A549 (cell line): ENCODE measurements around the gene GTF2IRD1. TPM values are rescaled to one million over a fixed set of nuclear protein-coding genes. Genes with fewer than 3 reads are reported as not detected.
"Not testable (repeated sequence)": the region's sequence is repeated elsewhere in the genome, so short reads cannot be mapped to it uniquely, and the experiment has no call there.

Experiments used
- ATAC-seq, 2 experiments: fragments of 200-7000 bp in 1 of 2; fragments of >200 bp in 1 of 2; cut with Nextera tagmentation in 1 of 2; cut with Tn5 transposase in 1 of 2; 3 replicates each; pipeline versions ENCODE4 v1.8.0 to v1.9.1; 2018 to 2020; ENCODE audit warnings: mild to moderate bottlenecking in 1 of 2, moderate library complexity in 1 of 2
- CTCF ChIA-PET: fragments of 300-600 bp; sonication (Branson Sonifier 250); formaldehyde crosslinking; extraction: SDS; loops from one replicate; lab custom pipeline; 2021; ENCODE audit warnings: antibody characterized with exemption, inconsistent platforms; lab: Yijun Ruan, JAX
- POLR2A ChIA-PET: fragments of 350-600 bp; formaldehyde crosslinking; extraction: SDS; loops from one replicate; lab custom pipeline; 2021; ENCODE audit warnings: antibody characterized with exemption, inconsistent platforms; lab: Yijun Ruan, JAX
- DNase-seq, 2 experiments: peaks; one replicate each; pipeline versions ENCODE4 v3.0.0 to v3.0.0-alpha.2; 2011 to 2016; ENCODE audit warnings: low read depth in 1 of 2, low spot score in 1 of 2
- FAIRE-seq: peaks from 2 replicates; lab custom pipeline; 2011; peaks lifted over from hg19 to GRCh38; lab: Jason Lieb, UNC
- H3K27ac ChIP-seq, 2 experiments: fragments of >200 bp; sonication (Bioruptor Twin); formaldehyde crosslinking; 3 replicates each; pipeline ENCODE4 v1.5.1; 2016 to 2017
- H3K4me1 ChIP-seq: fragments of >200 bp; sonication (Bioruptor Twin); formaldehyde crosslinking; 3 replicates; pipeline ENCODE4 v1.6.1; 2016
- H3K4me2 ChIP-seq: fragments of >200 bp; sonication (Bioruptor Twin); formaldehyde crosslinking; 3 replicates; pipeline ENCODE4 v1.6.1; 2016
- H3K4me3 ChIP-seq: fragments of >200 bp; sonication (Bioruptor Twin); formaldehyde crosslinking; 3 replicates; pipeline ENCODE4 v1.5.1; 2016
- H3K9me3 ChIP-seq: fragments of >200 bp; sonication (Bioruptor Twin); formaldehyde crosslinking; 3 replicates; pipeline ENCODE4 v1.6.1; 2016
- CBX8 ChIP-seq: fragments of 200-600 bp; sonication (generic); IDR thresholded peaks from 2 replicates; pipeline ENCODE4 v1.6.1; 2016
- EHMT2 ChIP-seq: fragments of 200-600 bp; sonication (generic); IDR thresholded peaks from 2 replicates; pipeline ENCODE4 v1.6.1; 2016; ENCODE audit warnings: antibody characterized with exemption, low read depth, mild to moderate bottlenecking, moderate library complexity
- HDAC2 ChIP-seq: fragments of 200-600 bp; sonication (generic); IDR thresholded peaks from 2 replicates; pipeline ENCODE4 v1.6.1; 2016
- HOXB5 ChIP-seq: fragments of 250-450 bp; sonication (Bioruptor Pico); IDR thresholded peaks from 2 replicates; pipeline ENCODE4 v1.5.0; 2020; ENCODE audit warnings: mild to moderate bottlenecking, moderate library complexity
- JUN ChIP-seq, 2 experiments: fragments of >200 bp; sonication (Bioruptor Twin); formaldehyde crosslinking; IDR thresholded peaks; 2 replicates in 1 of 2; 3 replicates in 1 of 2; pipeline ENCODE4 v1.6.1; 2016 to 2017
- JUNB ChIP-seq: fragments of >200 bp; sonication (Bioruptor Twin); formaldehyde crosslinking; IDR thresholded peaks from 2 replicates; pipeline ENCODE4 v1.6.1; 2016
- KDM1A ChIP-seq: fragments of 200-600 bp; sonication (generic); IDR thresholded peaks from 2 replicates; pipeline ENCODE4 v1.6.1; 2016; ENCODE audit warnings: low read depth, mild to moderate bottlenecking
- MAFK ChIP-seq: fragments of 450-650 bp; IDR thresholded peaks from 2 replicates; pipeline ENCODE4 v1.6.1; 2014; ENCODE audit not compliant: partially characterized antibody
- MAX ChIP-seq: IDR thresholded peaks from 2 replicates; pipeline ENCODE4 v1.6.1; 2012
- PHF8 ChIP-seq: fragments of 200-600 bp; sonication (generic); IDR thresholded peaks from 2 replicates; pipeline ENCODE4 v1.6.1; 2016; ENCODE audit warnings: low read depth, mild to moderate bottlenecking, antibody characterized with exemption, moderate library complexity, borderline replicate concordance
- RAD21 ChIP-seq, 2 experiments: fragments of >200 bp in 1 of 2; sonication (Bioruptor Twin) in 1 of 2; formaldehyde crosslinking in 1 of 2; IDR thresholded peaks in 1 of 2; conservative IDR thresholded peaks in 1 of 2; 2 replicates in 1 of 2; 3 replicates in 1 of 2; pipeline ENCODE4 v1.6.1; 2012 to 2018; ENCODE audit warnings: inconsistent platforms in 1 of 2
- RCOR1 ChIP-seq: fragments of 150-350 bp; IDR thresholded peaks from 2 replicates; pipeline ENCODE4 v1.6.1; 2014; ENCODE audit warnings: antibody characterized with exemption, low read length, low read depth
- REST ChIP-seq: fragments of 200-600 bp; sonication (generic); IDR thresholded peaks from 2 replicates; pipeline ENCODE4 v1.6.1; 2016; ENCODE audit warnings: antibody characterized with exemption, mild to moderate bottlenecking, moderate library complexity
- TFCP2L1 ChIP-seq: fragments of 250-450 bp; sonication (Bioruptor Pico); IDR thresholded peaks from 2 replicates; pipeline ENCODE4 v1.5.0; 2021; ENCODE audit warnings: mild to moderate bottlenecking
- WGBS: methylation state at CpG from one replicate; pipeline ENCODE4 v1.1.6; 2017; ENCODE audit errors: missing lambda C conversion rate; 5-methylcytosine and 5-hydroxymethylcytosine counted together
- polyA plus RNA-seq, 4 experiments: library from polyadenylated mRNA; depleted of rRNA in 3 of 4; stranded (reverse); fragments of >200 nt; fragmentation: RNase III in 1 of 4; extraction: RNeasy Plus Mini Kit Qiagen cat#74134 plus additional on column Dnase treatment in 1 of 4; gene quantifications; 2 replicates in 3 of 4; 3 replicates in 1 of 4; pipeline ENCODE4 v1.2.3, GENCODE V29; 2011 to 2017

The GTF2IRD1 gene
- polyA plus RNA-seq, 2 of the 4 experiments (the other 2 are of a cell fraction), result 19.9 to 20.5 TPM

GRCh38 chr7:74418076-74418475, 35.6 kb upstream of the GTF2IRD1 start:
- WGBS, result 75% methylated on average over 8 of the region's 8 CpGs
- H3K9me3 ChIP-seq, result no peaks in the 10 kb centered on the region
- peak overlapping the region; percentile 70 to 81 for H3K27ac ChIP-seq
- peak in 1 of 2 experiments; percentile 45; a peak in 2 of 6 replicates for ATAC-seq
- no peak overlapping the region for H3K4me3 ChIP-seq
- POLR2A ChIA-PET, result no interaction called here
- TF ChIP-seq RAD21 (conservative IDR thresholded peaks at IDR 0.05 in 1 of 2, IDR thresholded peaks at IDR 0.05 in 1 of 2), result no peak
- no peak for TF ChIP-seq MAFK
- no peak for TF ChIP-seq MAX
- no peak for TF ChIP-seq HOXB5 (CRISPR knock-in tag)
- no peak for TF ChIP-seq KDM1A
- no peak for TF ChIP-seq TFCP2L1 (CRISPR knock-in tag)
- FAIRE-seq, result no peak
- H3K4me2 ChIP-seq, result peak overlapping the region; percentile 34; the same call in 2 of the 3 replicates
- DNase-seq, result no peak
- CTCF ChIA-PET, result interaction anchor here (0.6 to 3.4 kb wide), 43 partner anchors 9 to 628 kb away, joined by 3 to 85 read pairs (median 4); no protein-coding TSS in a partner anchor
- peaks cover 9% of the 10 kb centered on the region for H3K4me1 ChIP-seq

- ChIA-PET POLR2A (no interaction called here), CTCF (interaction anchor here (1.0 to 3.4 kb wide), 17 partner anchors 10 to 306 kb away, joined by 3 to 85 read pairs (median 7); no protein-coding TSS in a partner anchor)
- no peak for ATAC-seq
- FAIRE-seq, result no peak
- no peak for TF ChIP-seq JUNB
- no peak for TF ChIP-seq EHMT2
- no peak for TF ChIP-seq RCOR1
- no peak for TF ChIP-seq CBX8
- TF ChIP-seq KDM1A, result no peak
- TF ChIP-seq JUN (IDR thresholded peaks at IDR 0.05), result no peak
- no peak for TF ChIP-seq PHF8
- no peak for TF ChIP-seq REST
- H3K4me1 ChIP-seq, result peaks cover 9% of the 10 kb centered on the region
- H3K9me3 ChIP-seq, result no peaks in the 10 kb centered on the region
- H3K4me3 ChIP-seq, result no peak overlapping the region
- DNase-seq, result no peak
- H3K27ac ChIP-seq, result peak overlapping the region in 1 of 2 experiments; percentile 81; a peak in 2 of 6 replicates
- no peak overlapping the region for H3K4me2 ChIP-seq
- 76% methylated on average over 10 of the region's 10 CpGs for whole genome bisulfite sequencing
Measured at GRCh38 chr7:74418538-74418937, 35.2 kb upstream of the GTF2IRD1 start.

- FAIRE-seq, H3K9me3 ChIP-seq, DNase-seq, H3K4me1 ChIP-seq, ATAC-seq, POLR2A ChIA-PET, H3K4me3 ChIP-seq, H3K4me2 ChIP-seq: not testable (repeated sequence)
- H3K27ac ChIP-seq, result peak overlapping the region; percentile 19 to 50; a peak in 4 of 6 replicates
- CTCF ChIA-PET, result interaction anchor here (1.0 to 3.4 kb wide), 4 partner anchors 11 to 148 kb away, joined by 4 to 85 read pairs (median 9); no protein-coding TSS in a partner anchor
- whole genome bisulfite sequencing, result 28% methylated on average over 4 of the region's 4 CpGs
Measured at GRCh38 chr7:74419232-74419631, 34.5 kb upstream of the GTF2IRD1 start.

- peak overlapping the region in 1 of 2 experiments; percentile 19; a peak in 2 of 6 replicates for H3K27ac ChIP-seq
- 82% methylated on average over 4 of the region's 4 CpGs for WGBS
- no peak for TF ChIP-seq HDAC2
- no peak overlapping the region for H3K4me3 ChIP-seq
- ATAC-seq (no peak), DNase-seq (no peak), FAIRE-seq (no peak)
- CTCF ChIA-PET, result interaction anchor here (1.4 to 3.4 kb wide), 3 partner anchors 10 to 148 kb away, joined by 4 to 85 read pairs (median 6); no protein-coding TSS in a partner anchor
- POLR2A ChIA-PET, result interaction anchor here (0.6 kb wide), 1 partner anchor 275 kb away, joined by 4 read pairs; no protein-coding TSS in a partner anchor
- peaks cover 9% of the 10 kb centered on the region for H3K4me1 ChIP-seq
- no peak overlapping the region for H3K4me2 ChIP-seq
- no peaks in the 10 kb centered on the region for H3K9me3 ChIP-seq
Measured at GRCh38 chr7:74420006-74420405, 33.7 kb upstream of the GTF2IRD1 start.
